ENCODE results near the gene TMEM187.

- TF ChIP-seq CTCF (IDR thresholded peaks at IDR 0.05; ENCODE audit: extremely low read depth in 1 of 2, insufficient read depth in 1 of 2, low read depth in 1 of 2, low read length in 2 of 2) (no peak), MYC (IDR thresholded peaks at IDR 0.05; ENCODE audit: low read depth, low read length) (no peak), EZH2 (IDR thresholded peaks at IDR 0.05; ENCODE audit: borderline replicate concordance, low read depth, low read length, severe bottlenecking) (no peak), POLR2AphosphoS5 (IDR thresholded peaks at IDR 0.05; ENCODE audit: insufficient read depth, low read depth, low read length) (no peak), POLR2A (IDR thresholded peaks at IDR 0.05; ENCODE audit: low read depth, low read length) (no peak)
Measured at GRCh38 chrX:153931151-153931550, 41.4 kb upstream of the TMEM187 start.

Measured in endothelial cell of umbilical vein (primary cell).